HG03469 (cell line): Measurements from ENCODE around the gene LRP10.
"Not testable (repeated sequence)": the region's sequence is repeated elsewhere in the genome, so short reads cannot be mapped to it uniquely, and the experiment has no call there.

Experiments used
- ATAC-seq: cut with Tn5 transposase; IDR thresholded peaks from one replicate; pipeline ENCODE4 v1.9.1; 2021; ENCODE audit warnings: mild to moderate bottlenecking, moderate library complexity, moderate number of reproducible peaks; ENCODE audit not compliant: unreplicated experiment

Gene LRP10

GRCh38 chr14:22908601-22909000 is 37.1 kb downstream of the LRP10 start:
- ATAC-seq = no peak

- ATAC-seq = no peak
These were observed 39.4 kb downstream of the LRP10 start for GRCh38 chr14:22910916-22911315.

GRCh38 chr14:22914836-22915235 is 43.3 kb downstream of the LRP10 start:
- ATAC-seq = not testable (repeated sequence)

GRCh38 chr14:22915886-22916521 is 44.5 kb downstream of the LRP10 start:
- no peak for ATAC-seq

- peak; percentile 75 for ATAC-seq
These were observed 47.5 kb downstream of the LRP10 start, which contains the start of gene RBM23 for GRCh38 chr14:22918804-22919600. Gene RBM23 (minus strand): TSS chr14:22919149.

GRCh38 chr14:22919601-22919921 is 48.0 kb downstream of the LRP10 start:
- no peak for ATAC-seq

GRCh38 chr14:22920697-22921096 is 49.2 kb downstream of the LRP10 start:
- ATAC-seq = no peak

- ATAC-seq = no peak
These were observed 50.8 kb downstream of the LRP10 start for GRCh38 chr14:22922294-22922693.

GRCh38 chr14:22923746-22924145 is 52.2 kb downstream of the LRP10 start:
- ATAC-seq = no peak

- ATAC-seq = no peak
These were observed 54.0 kb downstream of the LRP10 start for GRCh38 chr14:22925513-22925912.

- ATAC-seq = no peak
These were observed 54.8 kb downstream of the LRP10 start for GRCh38 chr14:22926316-22926715.

GRCh38 chr14:22928237-22929103 is 56.9 kb downstream of the LRP10 start:
- ATAC-seq = no peak

- peak; percentile 81 for ATAC-seq
These were observed 57.8 kb downstream of the LRP10 start, which contains the start of gene PRMT5 for GRCh38 chr14:22929104-22929960. Gene PRMT5 (minus strand): TSS chr14:22929376. CDS start chr14:22929361, 15 bp downstream.

GRCh38 chr14:22929961-22930364 is 58.4 kb downstream of the LRP10 start:
- ATAC-seq = no peak
